CD4-positive, alpha-beta memory T cell (primary cell): ENCODE results near the gene PHETA2. TPM values are rescaled to one million over a fixed set of nuclear protein-coding genes. Genes with fewer than 3 reads are reported as not detected.

Experiments
- CTCF ChIA-PET: fragments of 350-600 bp; sonication (Branson Sonifier 250); formaldehyde crosslinking; loops from one replicate; lab custom pipeline; 2021; ENCODE audit warnings: inconsistent platforms; ENCODE audit not compliant: partially characterized antibody; lab: Charles Lee
- POLR2A ChIA-PET: fragments of 350-600 bp; sonication (Branson Sonifier 250); formaldehyde crosslinking; loops from one replicate; lab custom pipeline; 2021; ENCODE audit not compliant: partially characterized antibody; lab: Charles Lee
- DNase-seq, 5 donors: peaks; one replicate each; pipeline versions ENCODE4 v3.0.0 to v3.0.0-alpha.2; 2020 to 2022; ENCODE audit warnings: mixed read lengths in 1 of 5
- H3K27ac ChIP-seq: one replicate; pipeline ENCODE4 v1.7.0; 2013; ENCODE audit warnings: low read depth, low read length
- H3K27me3 ChIP-seq: 2 replicates; pipeline ENCODE4 v1.7.0; 2013; ENCODE audit warnings: mild to moderate bottlenecking, low read length, moderate library complexity; ENCODE audit not compliant: insufficient read depth
- H3K36me3 ChIP-seq: 2 replicates; pipeline ENCODE4 v1.7.0; 2013; ENCODE audit warnings: mild to moderate bottlenecking, low read length, moderate library complexity; ENCODE audit not compliant: insufficient read depth
- H3K4me1 ChIP-seq: 2 replicates; pipeline ENCODE4 v1.7.0; 2013; ENCODE audit warnings: mild to moderate bottlenecking, low read length, moderate library complexity; ENCODE audit not compliant: insufficient read depth
- H3K4me3 ChIP-seq, 2 donors: one replicate each; pipeline ENCODE4 v1.7.0; 2013; ENCODE audit warnings: low read length in 2 of 2, mild to moderate bottlenecking in 1 of 2
- H3K9me3 ChIP-seq, 2 donors: one replicate each; pipeline ENCODE4 v1.7.0; 2013; ENCODE audit warnings: low read length in 2 of 2, control low read depth in 1 of 2; ENCODE audit not compliant: control insufficient read depth in 1 of 2
- H3K27ac Mint-ChIP-seq, 7 donors: one replicate each; pipeline ENCODE4 v1.8.0; 2020 to 2021; ENCODE audit warnings: mixed read lengths in 7 of 7, mild to moderate bottlenecking in 6 of 7, inconsistent platforms in 3 of 7, moderate library complexity in 3 of 7
- H3K27me3 Mint-ChIP-seq, 2 donors: one replicate each; pipeline ENCODE4 v1.8.0; 2020 to 2021; ENCODE audit warnings: mixed read lengths in 2 of 2
- H3K36me3 Mint-ChIP-seq, 2 donors: one replicate each; pipeline ENCODE4 v1.8.0; 2020 to 2021; ENCODE audit warnings: mixed read lengths in 2 of 2, inconsistent platforms in 1 of 2, mild to moderate bottlenecking in 1 of 2
- H3K4me1 Mint-ChIP-seq, 4 donors: one replicate each; pipeline ENCODE4 v1.8.0; 2020 to 2021; ENCODE audit warnings: mixed read lengths in 4 of 4, mild to moderate bottlenecking in 1 of 4
- H3K4me3 Mint-ChIP-seq, 8 donors: one replicate each; pipeline ENCODE4 v1.8.0; 2020 to 2021; ENCODE audit warnings: mixed read lengths in 8 of 8, mild to moderate bottlenecking in 7 of 8, moderate library complexity in 6 of 8, inconsistent platforms in 3 of 8
- H3K9me3 Mint-ChIP-seq, 8 donors: one replicate each; pipeline ENCODE4 v1.8.0; 2020 to 2021; ENCODE audit warnings: mixed read lengths in 8 of 8, mild to moderate bottlenecking in 5 of 8, inconsistent platforms in 3 of 8, moderate library complexity in 1 of 8
- intact Hi-C: fragments of 100-400 bp; cut with micrococcal nuclease; formaldehyde crosslinking; loops from one replicate; pipeline ENCODE4 v1.15.1; 2023
- polyA plus RNA-seq, 2 donors: library from polyadenylated mRNA; unstranded; fragments of 300-500 nt; fragmentation: Illumina TruSeq; gene quantifications; one replicate each; pipeline ENCODE4 v1.2.3, GENCODE V29; 2021
- total RNA-seq, 2 experiments: library from RNA; stranded (reverse); gene quantifications; one replicate each; pipeline ENCODE4 v1.2.3, GENCODE V29; 2021

The PHETA2 gene
- total and polyA plus RNA-seq, 4 experiments from 2014 or later = 0.69 to 1.9 (median 1.7) TPM

DNA sequence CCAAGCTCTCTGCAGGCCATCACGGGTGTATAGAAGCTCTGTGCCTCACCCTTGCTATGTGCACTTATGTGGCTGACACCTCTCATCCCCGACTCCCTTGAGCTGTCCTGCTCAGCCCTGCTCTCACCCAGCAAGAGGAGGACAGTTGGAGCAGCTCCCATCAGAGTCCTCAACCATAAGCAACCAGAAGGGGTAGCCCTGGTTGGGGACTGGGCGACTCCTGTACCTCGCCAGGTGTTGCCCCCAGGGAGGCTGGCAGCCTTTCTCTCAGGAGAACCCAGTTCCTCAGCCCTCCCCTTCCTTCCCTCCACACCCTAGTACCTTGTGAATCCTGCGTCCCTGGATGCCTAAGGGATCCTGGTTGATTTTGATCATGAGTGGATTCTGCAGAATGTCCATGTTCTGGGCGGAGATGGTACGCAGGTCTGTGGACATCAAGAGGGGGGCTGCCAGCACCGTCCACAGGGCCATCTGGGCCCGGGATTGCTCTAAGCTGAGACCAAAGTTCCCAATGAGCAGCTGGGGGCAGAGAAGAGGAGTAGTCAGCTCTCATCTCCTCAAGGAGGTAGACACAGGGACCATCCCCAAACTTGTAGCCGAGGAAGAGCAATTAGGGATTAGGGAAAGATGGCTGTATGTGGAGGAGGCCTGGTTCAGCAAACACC, 11.4 kb upstream of the PHETA2 start:
- H3K36me3 Mint-ChIP-seq = peaks cover 55 to 58% of the 10 kb centered on the region in 2 donors
- ChIA-PET POLR2A (interaction anchor here (1.7 kb wide), 1 partner anchor 63 kb away, joined by 4 read pairs; the partner anchor contains the start of gene WBP2NL), CTCF (interaction anchor here (1.0 kb wide), 1 partner anchor 29 kb away, joined by 3 read pairs; no protein-coding TSS in a partner anchor)
- no peak overlapping the region for H3K4me3 Mint-ChIP-seq
- DNase-seq = no peak
- intact Hi-C loops = no loop called here
- Histone ChIP-seq H3K4me3 (no peak overlapping the region), H3K36me3 (peaks cover 38% of the 10 kb centered on the region), H3K9me3 (no peaks in the 10 kb centered on the region), H3K4me1 (no peaks in the 10 kb centered on the region), H3K27ac (no peak overlapping the region), H3K27me3 (no peaks in the 10 kb centered on the region)
- H3K27ac Mint-ChIP-seq = no peak overlapping the region
- no peaks in the 10 kb centered on the region for H3K27me3 Mint-ChIP-seq
- H3K9me3 Mint-ChIP-seq = peaks cover 0 to 6% (median 1%) of the 10 kb centered on the region in 8 donors
- peaks cover 0 to 5% (median 2%) of the 10 kb centered on the region in 4 donors for H3K4me1 Mint-ChIP-seq

DNA sequence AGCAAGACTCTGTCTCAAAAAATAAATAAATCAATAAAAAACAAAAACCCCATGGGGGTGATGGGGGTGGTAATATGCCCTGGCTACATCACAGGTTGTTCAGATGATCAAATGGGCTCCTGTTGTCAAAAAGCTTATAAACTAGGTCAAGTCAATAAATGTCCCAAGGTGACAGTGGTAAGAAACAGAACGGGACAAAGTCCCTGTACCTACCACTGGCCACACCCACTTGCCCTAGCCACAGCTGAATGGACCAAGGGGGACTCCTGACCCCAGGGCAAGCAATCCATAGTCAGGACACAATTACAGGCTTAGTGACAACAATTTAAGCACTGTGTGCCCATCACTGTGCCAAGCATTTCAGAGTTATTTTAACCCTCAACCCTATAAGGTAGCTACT, 9.4 kb upstream of the PHETA2 start:
- H3K27ac Mint-ChIP-seq = peak overlapping the region in 1 of 7 donors; percentile 38
- no peak overlapping the region for H3K4me3 Mint-ChIP-seq
- no peak overlapping the region for H3K27ac ChIP-seq
- H3K4me1 ChIP-seq = peaks cover 3% of the 10 kb centered on the region
- peaks cover 2 to 17% (median 9%) of the 10 kb centered on the region in 4 donors for H3K4me1 Mint-ChIP-seq
- peaks cover 36% of the 10 kb centered on the region for H3K36me3 ChIP-seq
- ChIA-PET CTCF (no interaction called here), POLR2A (interaction anchor here (0.8 to 1.6 kb wide), 4 partner anchors 11 to 26 kb away, joined by 3 to 8 read pairs (median 6); partner anchors contain the start of genes NDUFA6 and SMDT1)
- no peak overlapping the region for H3K4me3 ChIP-seq
- H3K27me3 ChIP-seq = no peaks in the 10 kb centered on the region
- H3K36me3 Mint-ChIP-seq = peaks cover 43 to 57% of the 10 kb centered on the region in 2 donors
- H3K9me3 ChIP-seq = no peaks in the 10 kb centered on the region
- no peaks in the 10 kb centered on the region for H3K27me3 Mint-ChIP-seq
- no peak for DNase-seq
- intact Hi-C loops = no loop called here
- H3K9me3 Mint-ChIP-seq = no peaks in the 10 kb centered on the region

DNA sequence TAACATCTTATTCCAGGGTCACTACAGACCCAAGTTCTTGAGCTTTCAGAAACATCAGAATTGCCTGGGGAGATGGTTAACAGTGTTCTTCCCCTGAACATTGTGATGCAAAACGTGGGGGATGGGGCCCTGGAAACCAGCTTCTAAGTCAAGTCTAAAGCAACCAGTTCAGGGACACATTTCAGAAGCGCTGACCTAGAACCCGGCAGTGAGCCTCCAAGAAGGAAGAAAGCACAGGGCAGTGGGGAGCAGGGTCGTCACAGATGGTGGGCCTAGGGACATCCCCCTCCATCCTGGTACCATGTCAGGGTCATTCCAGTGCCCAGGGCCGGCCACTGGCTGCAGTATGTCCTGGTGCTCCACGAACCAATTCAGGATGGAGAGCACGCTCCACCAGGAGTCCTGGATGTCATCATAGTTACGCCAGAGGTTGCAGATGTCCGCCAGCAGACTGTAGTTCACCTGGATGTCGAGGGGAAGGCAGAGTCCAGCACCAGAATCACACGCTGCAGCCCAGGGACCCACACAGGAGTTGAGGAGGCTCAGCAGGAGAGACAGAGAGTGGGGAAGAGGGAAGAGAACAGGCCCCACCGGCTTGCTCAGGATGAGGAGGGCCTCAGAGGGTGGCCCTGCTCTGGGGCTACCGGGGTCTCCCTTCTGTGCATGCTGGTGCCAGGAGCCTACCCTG, 8.5 kb upstream of the PHETA2 start:
- Histone ChIP-seq H3K4me3 (no peak overlapping the region), H3K4me1 (peaks cover 10% of the 10 kb centered on the region), H3K27me3 (no peaks in the 10 kb centered on the region), H3K9me3 (no peaks in the 10 kb centered on the region), H3K27ac (no peak overlapping the region), H3K36me3 (peaks cover 27% of the 10 kb centered on the region)
- Mint-ChIP-seq H3K27me3 (no peaks in the 10 kb centered on the region), H3K27ac (peak overlapping the region in 2 of 7 donors; percentile 27 to 42), H3K4me3 (no peak overlapping the region), H3K4me1 (peaks cover 4 to 27% (median 14%) of the 10 kb centered on the region in 4 donors), H3K9me3 (no peaks in the 10 kb centered on the region), H3K36me3 (peaks cover 35 to 52% of the 10 kb centered on the region in 2 donors)
- ChIA-PET CTCF (no interaction called here), POLR2A (interaction anchor here (0.8 to 1.6 kb wide), 4 partner anchors 10 to 25 kb away, joined by 3 to 8 read pairs (median 6); partner anchors contain the start of genes NDUFA6 and SMDT1)
- intact Hi-C loops = no loop called here
- no peak for DNase-seq

DNA sequence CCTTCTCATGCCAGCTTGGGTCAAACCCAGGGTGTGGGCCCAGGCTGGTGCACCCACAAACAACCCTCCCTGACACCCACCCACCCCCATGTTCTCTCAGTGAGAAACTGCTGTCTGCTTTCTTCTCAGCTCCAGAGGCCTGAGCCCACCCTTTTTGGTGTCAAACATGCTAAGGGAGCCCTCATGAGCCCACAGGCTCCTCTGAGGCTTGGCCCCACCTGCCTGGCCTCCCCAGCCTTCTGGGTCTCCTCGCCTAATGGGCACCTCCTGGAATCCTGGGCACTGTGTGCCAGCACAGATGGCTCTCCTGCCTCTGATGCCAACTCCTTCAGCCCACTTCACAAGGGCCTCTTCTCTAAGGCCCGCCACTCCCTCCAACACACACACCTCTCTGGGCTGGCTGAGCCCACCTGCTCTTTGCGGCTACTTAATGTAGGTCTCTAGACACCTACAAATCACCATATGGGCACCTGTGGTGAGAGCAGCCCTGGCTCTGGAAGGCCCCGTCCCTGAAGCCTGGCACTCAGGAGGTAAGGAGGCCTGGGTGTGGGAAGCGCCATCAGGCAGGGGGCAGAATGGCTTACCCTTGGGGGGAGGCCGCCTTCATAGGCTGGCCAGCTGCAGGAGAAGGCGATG, 7.8 kb upstream of the PHETA2 start:
- H3K4me3 ChIP-seq = no peak overlapping the region
- CTCF ChIA-PET = no interaction called here
- H3K4me3 Mint-ChIP-seq = no peak overlapping the region
- H3K27me3 Mint-ChIP-seq = no peaks in the 10 kb centered on the region
- peak overlapping the region in 2 of 7 donors; percentile 27 to 31 for H3K27ac Mint-ChIP-seq
- H3K27ac ChIP-seq = no peak overlapping the region
- POLR2A ChIA-PET = interaction anchor here (1.5 kb wide), 1 partner anchor 14 kb away, joined by 3 read pairs; no protein-coding TSS in a partner anchor
- H3K36me3 ChIP-seq = peaks cover 20% of the 10 kb centered on the region
- H3K36me3 Mint-ChIP-seq = peaks cover 29 to 52% of the 10 kb centered on the region in 2 donors
- intact Hi-C loops = no loop called here
- no peaks in the 10 kb centered on the region for H3K9me3 ChIP-seq
- no peaks in the 10 kb centered on the region for H3K9me3 Mint-ChIP-seq
- peak in 1 of 5 donors; percentile 33 for DNase-seq
- H3K4me1 Mint-ChIP-seq = peaks cover 9 to 34% (median 19%) of the 10 kb centered on the region in 4 donors
- H3K4me1 ChIP-seq = peaks cover 13% of the 10 kb centered on the region
- H3K27me3 ChIP-seq = no peaks in the 10 kb centered on the region

DNA sequence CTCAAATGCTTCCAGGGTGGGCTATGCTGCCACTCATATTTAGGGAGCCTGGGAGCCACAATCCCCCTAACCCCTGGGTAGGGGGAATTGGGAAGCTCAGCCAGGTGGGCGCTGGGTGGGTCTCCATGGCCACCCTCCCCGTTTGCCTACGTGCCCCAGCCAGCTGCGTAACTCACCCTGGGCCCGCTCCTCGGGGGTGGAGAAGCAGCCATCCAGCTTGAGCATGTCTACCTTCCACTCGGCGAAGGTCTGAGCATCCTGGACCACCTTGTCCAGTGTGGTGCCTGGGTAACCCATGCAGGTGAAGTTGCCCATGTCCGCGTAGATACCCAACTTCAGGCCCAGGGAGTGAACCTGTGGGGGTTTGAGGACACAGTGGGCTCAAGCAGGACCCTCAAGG, 7.1 kb upstream of the PHETA2 start:
- Histone ChIP-seq H3K36me3 (peaks cover 18% of the 10 kb centered on the region), H3K27ac (no peak overlapping the region), H3K4me3 (no peak overlapping the region), H3K9me3 (no peaks in the 10 kb centered on the region), H3K27me3 (no peaks in the 10 kb centered on the region), H3K4me1 (peaks cover 20% of the 10 kb centered on the region)
- Mint-ChIP-seq H3K27me3 (no peaks in the 10 kb centered on the region), H3K4me3 (no peak overlapping the region), H3K9me3 (no peaks in the 10 kb centered on the region), H3K27ac (no peak overlapping the region), H3K4me1 (peaks cover 14 to 40% (median 24%) of the 10 kb centered on the region in 4 donors), H3K36me3 (peaks cover 25 to 50% of the 10 kb centered on the region in 2 donors)
- CTCF ChIA-PET = no interaction called here
- peak in 1 of 5 donors; percentile 30 for DNase-seq
- POLR2A ChIA-PET = interaction anchor here (1.5 kb wide), 1 partner anchor 13 kb away, joined by 3 read pairs; no protein-coding TSS in a partner anchor
- intact Hi-C loops = no loop called here

DNA sequence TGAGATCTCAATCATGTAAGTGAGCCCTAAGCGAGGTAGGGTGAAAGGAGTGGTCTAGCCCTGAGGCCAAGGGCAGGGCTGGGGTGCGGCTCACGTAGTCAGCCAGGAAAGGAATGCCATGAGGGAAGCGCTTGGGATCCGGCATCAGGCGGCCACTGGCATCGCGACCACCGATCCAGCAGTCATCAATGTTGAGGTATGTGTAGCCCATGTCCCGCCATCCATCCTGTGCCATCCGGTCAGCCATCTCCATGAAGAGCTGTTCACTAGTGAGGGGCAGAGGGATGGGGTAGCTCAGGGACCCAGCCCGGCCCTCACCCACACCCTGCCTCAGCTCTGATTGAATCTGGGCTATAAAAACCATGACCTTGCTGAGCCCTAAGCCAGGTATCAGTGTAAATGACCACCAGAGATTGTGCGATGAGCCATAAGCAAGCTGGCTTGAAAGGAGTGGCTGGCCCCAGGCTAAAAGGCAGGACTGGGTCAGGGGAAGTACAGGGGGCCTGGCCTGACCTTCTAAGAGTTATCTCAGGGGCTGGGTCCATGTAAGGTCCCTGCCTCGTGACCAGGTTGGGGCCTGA, 6.3 kb upstream of the PHETA2 start:
- CTCF ChIA-PET = no interaction called here
- Mint-ChIP-seq H3K27me3 (no peaks in the 10 kb centered on the region), H3K4me3 (no peak overlapping the region), H3K4me1 (peaks cover 16 to 45% (median 28%) of the 10 kb centered on the region in 4 donors), H3K36me3 (peaks cover 21 to 45% of the 10 kb centered on the region in 2 donors), H3K9me3 (no peaks in the 10 kb centered on the region), H3K27ac (peak overlapping the region in 2 of 7 donors; percentile 5 to 30)
- Histone ChIP-seq H3K27ac (no peak overlapping the region), H3K4me1 (peaks cover 20% of the 10 kb centered on the region), H3K9me3 (no peaks in the 10 kb centered on the region), H3K4me3 (no peak overlapping the region), H3K36me3 (peaks cover 14% of the 10 kb centered on the region), H3K27me3 (no peaks in the 10 kb centered on the region)
- intact Hi-C loops = no loop called here
- DNase-seq = peak in 1 of 5 donors; percentile 3
- POLR2A ChIA-PET = interaction anchor here (1.5 to 4.3 kb wide), 2 partner anchors 12 to 23 kb away, joined by 3 to 39 read pairs; partner anchors contain the start of gene NDUFA6
